Activated CD8-positive, alpha-beta T cell treated with anti-CD3 and anti-CD28 coated beads, Interleukin-2, amount 10 ng/mL, durations not matched to agents 7 days and 5 days (primary cell): ENCODE results near the gene SP4. TPM values are rescaled to one million over a fixed set of nuclear protein-coding genes. Genes with fewer than 3 reads are reported as not detected.

Experiments used
- ATAC-seq: fragments of 150-1000 bp; cut with Tn5 transposase; one replicate; pipeline ENCODE4 v1.10.0; 2021; ENCODE audit warnings: moderate library complexity
- CTCF ChIA-PET: fragments of 350-600 bp; sonication (Branson Sonifier 250); formaldehyde crosslinking; loops from one replicate; lab custom pipeline; 2021; ENCODE audit warnings: antibody characterized with exemption; lab: Charles Lee
- POLR2A ChIA-PET: fragments of 350-600 bp; sonication (Branson Sonifier 250); formaldehyde crosslinking; loops from one replicate; lab custom pipeline; 2021; ENCODE audit warnings: antibody characterized with exemption; lab: Charles Lee
- DNase-seq: peaks from one replicate; pipeline ENCODE4 v3.0.0-alpha.2; 2020
- H3K27ac Mint-ChIP-seq: one replicate; pipeline ENCODE4 v1.8.0; 2021; ENCODE audit warnings: mild to moderate bottlenecking, mixed read lengths
- H3K27me3 Mint-ChIP-seq: one replicate; pipeline ENCODE4 v1.8.0; 2021; ENCODE audit warnings: low read depth, mixed read lengths
- H3K36me3 Mint-ChIP-seq: one replicate; pipeline ENCODE4 v1.8.0; 2021; ENCODE audit warnings: low read depth, mixed read lengths
- H3K4me1 Mint-ChIP-seq: one replicate; pipeline ENCODE4 v1.8.0; 2021; ENCODE audit warnings: low read depth, mixed read lengths
- H3K4me3 Mint-ChIP-seq: one replicate; pipeline ENCODE4 v1.8.0; 2021; ENCODE audit warnings: mild to moderate bottlenecking, mixed read lengths
- H3K9me3 Mint-ChIP-seq: one replicate; pipeline ENCODE4 v1.8.0; 2022; ENCODE audit warnings: mixed read lengths; ENCODE audit not compliant: insufficient read depth
- total RNA-seq, 2 experiments: library from RNA; stranded (reverse); gene quantifications; one replicate each; pipeline ENCODE4 v1.2.3, GENCODE V29; 2021

Gene SP4
- total RNA-seq, 2 experiments from 2014 or later, result 37.0 to 38.2 TPM

DNA sequence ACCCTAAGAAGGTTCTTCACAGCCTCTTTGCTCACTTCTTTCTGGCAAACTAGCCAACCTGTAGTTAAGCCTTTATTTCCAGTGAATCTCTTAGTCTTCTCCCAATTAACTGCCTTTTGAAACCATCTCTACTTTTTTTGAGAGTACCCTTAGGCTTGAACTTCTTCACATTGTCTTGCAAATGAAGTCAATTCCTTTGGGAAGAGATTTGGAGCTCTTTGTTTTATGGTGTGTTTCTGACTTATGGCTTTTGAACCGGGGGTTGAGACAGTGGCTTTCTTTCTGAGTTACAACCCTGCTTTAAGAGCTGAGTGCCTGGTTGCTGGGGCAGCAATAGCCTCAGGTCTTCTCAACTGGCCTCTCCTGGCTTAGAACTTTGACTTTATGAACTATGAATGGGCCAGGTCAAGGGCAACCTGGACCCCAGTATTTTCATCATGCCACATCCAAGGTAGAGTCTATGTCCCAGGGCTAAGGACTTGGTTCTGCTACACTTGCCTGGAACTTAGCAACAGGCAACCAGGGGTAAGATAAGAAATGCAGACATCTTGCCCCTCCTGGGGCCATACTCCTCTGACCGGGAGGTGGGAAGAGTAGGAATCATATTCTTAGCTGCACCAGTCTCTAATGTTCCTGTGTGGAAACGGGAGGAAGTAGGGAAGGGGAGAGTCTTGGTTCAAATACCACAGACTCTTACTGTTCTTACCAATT is 53.0 kb downstream of the SP4 start:
- DNase-seq (no peak), ATAC-seq (no peak)
- Mint-ChIP-seq H3K36me3 (peaks cover 64% of the 10 kb centered on the region), H3K4me3 (no peak overlapping the region), H3K4me1 (peaks cover 5% of the 10 kb centered on the region), H3K27ac (no peak overlapping the region), H3K27me3 (no peaks in the 10 kb centered on the region), H3K9me3 (no peaks in the 10 kb centered on the region)
- ChIA-PET POLR2A (no interaction called here), CTCF (interaction anchor here (1.2 to 1.3 kb wide), 2 partner anchors 11 to 22 kb away, joined by 3 read pairs; no protein-coding TSS in a partner anchor)

DNA sequence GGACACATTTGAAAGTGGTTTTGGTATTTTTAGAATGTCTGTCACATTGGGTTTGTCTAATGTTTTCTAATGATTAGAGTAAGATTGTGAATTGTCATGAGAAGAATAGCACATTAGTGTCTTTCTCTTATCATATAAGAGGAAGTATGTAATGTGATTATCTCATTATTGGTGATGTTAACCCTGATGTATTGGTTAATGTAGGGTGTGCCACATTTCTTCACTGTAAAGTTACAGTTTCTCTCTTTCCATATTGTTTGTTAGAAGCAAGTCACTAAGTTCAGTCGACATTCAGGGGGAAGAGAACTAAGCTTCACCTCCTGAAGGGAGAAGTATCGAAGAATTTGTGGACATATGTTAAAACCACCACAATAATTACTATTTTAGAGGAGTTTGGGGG is 58.6 kb downstream of the SP4 start:
- H3K4me3 Mint-ChIP-seq, result no peak overlapping the region
- ChIA-PET CTCF (no interaction called here), POLR2A (no interaction called here)
- H3K9me3 Mint-ChIP-seq, result peaks cover 17% of the 10 kb centered on the region
- ATAC-seq (no peak), DNase-seq (no peak)
- H3K4me1 Mint-ChIP-seq, result no peaks in the 10 kb centered on the region
- no peaks in the 10 kb centered on the region for H3K27me3 Mint-ChIP-seq
- peaks cover 74% of the 10 kb centered on the region for H3K36me3 Mint-ChIP-seq
- H3K27ac Mint-ChIP-seq, result no peak overlapping the region

DNA sequence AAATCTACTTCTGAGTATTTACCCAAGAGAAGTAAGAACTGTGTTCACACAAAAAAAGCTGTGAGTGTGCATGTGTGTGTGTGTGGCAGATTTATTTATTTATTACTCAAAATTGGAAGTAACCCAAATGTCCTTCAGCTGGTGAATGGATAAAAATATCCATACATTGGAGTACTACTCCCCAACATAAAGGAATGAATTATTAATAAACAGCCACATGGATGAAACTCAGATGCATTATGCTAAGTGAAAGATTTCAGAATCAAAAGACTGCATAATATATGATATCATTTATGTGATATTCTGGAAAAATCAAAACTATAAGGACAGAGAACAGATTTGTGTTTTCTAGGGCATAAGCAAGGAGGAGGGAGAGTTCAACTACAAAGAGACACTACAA is 67.8 kb downstream of the SP4 start:
- DNase-seq (no peak), ATAC-seq (no peak)

DNA sequence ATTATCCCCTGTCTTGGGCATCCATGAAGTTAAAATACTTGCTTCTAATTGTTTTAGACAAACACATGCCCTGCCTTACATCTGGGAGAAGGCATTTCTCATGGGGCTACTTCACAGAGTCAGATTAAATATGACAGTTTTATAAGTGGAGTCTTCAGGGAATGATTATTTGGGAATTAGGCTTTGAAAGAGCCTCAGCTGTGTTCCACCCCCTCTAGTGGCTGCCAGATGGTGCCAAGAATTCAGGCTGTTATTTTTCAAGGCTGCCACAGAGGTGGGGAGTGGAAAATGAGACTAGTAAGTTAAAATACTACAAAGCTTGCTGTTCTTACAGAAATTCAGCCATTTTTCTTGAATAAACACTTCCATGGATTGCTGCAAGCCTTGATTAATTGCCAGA is 69.2 kb downstream of the SP4 start:
- CTCF ChIA-PET, result interaction anchor here (1.0 kb wide), 2 partner anchors 20 to 235 kb away, joined by 4 read pairs; no protein-coding TSS in a partner anchor
- ATAC-seq (no peak), DNase-seq (no peak)
- no peak overlapping the region for H3K27ac Mint-ChIP-seq
- no peaks in the 10 kb centered on the region for H3K27me3 Mint-ChIP-seq
- no peak overlapping the region for H3K4me3 Mint-ChIP-seq
- POLR2A ChIA-PET, result no interaction called here
- peaks cover 75% of the 10 kb centered on the region for H3K36me3 Mint-ChIP-seq
- peaks cover 25% of the 10 kb centered on the region for H3K9me3 Mint-ChIP-seq
- no peaks in the 10 kb centered on the region for H3K4me1 Mint-ChIP-seq

More for the DNA sequence above, 67.8 kb downstream of the SP4 start:
- H3K4me3 Mint-ChIP-seq, result no peak overlapping the region
- peaks cover 37% of the 10 kb centered on the region for H3K9me3 Mint-ChIP-seq
- ChIA-PET POLR2A (no interaction called here), CTCF (no interaction called here)
- no peak overlapping the region for H3K27ac Mint-ChIP-seq
- no peaks in the 10 kb centered on the region for H3K4me1 Mint-ChIP-seq
- peaks cover 76% of the 10 kb centered on the region for H3K36me3 Mint-ChIP-seq
- H3K27me3 Mint-ChIP-seq, result no peaks in the 10 kb centered on the region

DNA sequence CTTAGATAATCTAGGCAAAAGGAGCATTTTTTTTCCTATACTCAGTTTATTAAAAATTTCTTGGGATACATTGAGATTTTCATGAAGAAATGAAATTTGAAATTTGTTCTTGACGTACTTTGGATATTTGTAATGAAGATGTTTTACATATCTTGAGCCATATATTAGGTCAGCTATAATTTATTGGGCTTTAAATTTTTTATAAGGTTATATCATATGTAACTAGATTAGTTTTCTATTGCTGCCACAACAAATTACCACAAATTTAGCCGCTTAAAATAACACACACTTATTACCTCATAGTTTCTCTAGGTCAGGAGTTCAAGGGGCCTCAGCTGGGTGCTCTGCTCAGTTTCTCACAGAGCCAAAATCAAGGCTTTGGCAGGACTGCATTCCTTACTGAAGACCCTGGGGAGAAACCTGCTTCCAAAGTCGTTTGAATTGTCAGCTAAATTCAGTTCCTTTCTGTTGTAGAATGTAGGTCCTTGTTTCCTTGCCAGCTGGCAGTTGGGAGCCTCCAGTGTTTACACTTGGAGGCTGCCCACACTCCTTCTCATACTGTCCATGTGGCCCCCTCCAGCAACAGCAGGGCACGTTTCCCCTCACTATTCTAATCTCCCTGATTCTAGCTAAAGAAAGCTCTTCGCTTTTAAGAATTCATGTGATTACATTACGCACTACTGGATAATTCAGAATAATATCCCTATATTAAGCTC is 72.4 kb downstream of the SP4 start:
- CTCF ChIA-PET, result interaction anchor here (0.8 to 1.1 kb wide), 2 partner anchors 238 to 247 kb away, joined by 3 read pairs; no protein-coding TSS in a partner anchor
- Mint-ChIP-seq H3K9me3 (peaks cover 12% of the 10 kb centered on the region), H3K27me3 (no peaks in the 10 kb centered on the region), H3K4me1 (peaks cover 10% of the 10 kb centered on the region), H3K27ac (no peak overlapping the region), H3K36me3 (peaks cover 71% of the 10 kb centered on the region), H3K4me3 (no peak overlapping the region)
- POLR2A ChIA-PET, result interaction anchor here (0.5 kb wide), 1 partner anchor 73 kb away, joined by 3 read pairs; no protein-coding TSS in a partner anchor
- no peak for DNase-seq
- ATAC-seq, result no peak

DNA sequence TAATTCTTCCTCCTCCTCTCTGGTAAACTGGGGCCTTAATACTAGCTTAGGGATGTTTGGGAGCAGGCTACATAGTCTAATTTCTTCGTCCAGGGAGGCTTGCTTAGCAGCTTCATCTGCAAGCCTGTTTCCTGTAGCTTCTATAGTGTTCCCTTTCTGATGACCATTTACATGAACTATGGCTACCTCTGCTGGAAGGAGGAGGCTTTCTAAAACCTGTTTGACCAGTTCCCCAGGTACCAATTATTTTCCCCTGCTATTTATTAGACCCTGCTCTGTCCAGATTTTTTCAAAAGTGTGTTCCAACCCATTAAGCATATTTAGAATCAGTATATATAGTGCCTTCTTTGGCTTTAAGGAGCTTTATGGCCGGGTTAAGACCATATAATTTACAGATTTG is 76.1 kb downstream of the SP4 start:
- H3K4me1 Mint-ChIP-seq, result peaks cover 16% of the 10 kb centered on the region
- DNase-seq (no peak), ATAC-seq (no peak)
- ChIA-PET CTCF (interaction anchor here (0.9 to 1.1 kb wide), 2 partner anchors 13 to 242 kb away, joined by 3 read pairs; no protein-coding TSS in a partner anchor), POLR2A (no interaction called here)
- H3K27ac Mint-ChIP-seq, result no peak overlapping the region
- H3K36me3 Mint-ChIP-seq, result peaks cover 76% of the 10 kb centered on the region
- no peaks in the 10 kb centered on the region for H3K27me3 Mint-ChIP-seq
- no peak overlapping the region for H3K4me3 Mint-ChIP-seq
- H3K9me3 Mint-ChIP-seq, result peaks cover 12% of the 10 kb centered on the region

DNA sequence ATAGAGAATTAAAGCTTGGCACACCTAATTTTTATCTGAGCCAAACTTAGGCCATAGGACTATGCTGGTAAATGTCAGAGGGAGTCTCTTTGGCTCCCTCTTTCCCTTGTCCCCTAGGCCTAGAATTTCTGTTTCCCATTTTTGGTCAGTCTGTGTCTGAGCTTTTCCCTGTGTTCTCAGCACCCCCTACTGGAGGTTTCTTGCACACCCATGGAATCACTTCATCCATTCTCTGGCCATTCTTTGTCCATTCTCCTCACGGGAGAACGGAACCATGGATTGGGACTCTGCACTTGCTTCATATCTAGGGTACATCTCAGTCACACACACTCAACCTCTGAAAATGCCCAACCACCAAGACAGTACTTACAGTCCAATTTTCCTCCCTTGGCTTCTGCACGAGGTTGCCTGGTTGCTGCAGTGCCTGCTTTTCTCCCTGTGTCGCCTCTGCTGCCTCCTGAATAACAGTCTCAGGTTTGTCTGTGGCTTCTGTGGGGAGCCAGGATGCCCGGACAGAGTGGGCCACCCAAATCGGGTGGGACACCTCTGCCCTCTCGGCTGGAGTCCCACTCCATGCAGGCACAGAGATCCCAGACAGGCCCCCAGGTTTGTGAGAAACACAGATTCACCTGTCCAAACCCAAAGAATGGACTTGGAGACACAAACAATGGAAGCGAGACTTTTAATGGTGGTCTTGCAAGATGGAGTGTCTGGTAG is 79.9 kb downstream of the SP4 start:
- POLR2A ChIA-PET, result no interaction called here
- Mint-ChIP-seq H3K27me3 (no peaks in the 10 kb centered on the region), H3K27ac (no peak overlapping the region), H3K36me3 (peaks cover 73% of the 10 kb centered on the region), H3K9me3 (peaks cover 12% of the 10 kb centered on the region), H3K4me3 (no peak overlapping the region), H3K4me1 (peaks cover 16% of the 10 kb centered on the region)
- CTCF ChIA-PET, result interaction anchor here (1.0 to 2.6 kb wide), 3 partner anchors 246 to 254 kb away, joined by 3 to 7 read pairs (median 3); no protein-coding TSS in a partner anchor
- ATAC-seq, result peak; percentile 42
- peak; percentile 44 for DNase-seq

DNA sequence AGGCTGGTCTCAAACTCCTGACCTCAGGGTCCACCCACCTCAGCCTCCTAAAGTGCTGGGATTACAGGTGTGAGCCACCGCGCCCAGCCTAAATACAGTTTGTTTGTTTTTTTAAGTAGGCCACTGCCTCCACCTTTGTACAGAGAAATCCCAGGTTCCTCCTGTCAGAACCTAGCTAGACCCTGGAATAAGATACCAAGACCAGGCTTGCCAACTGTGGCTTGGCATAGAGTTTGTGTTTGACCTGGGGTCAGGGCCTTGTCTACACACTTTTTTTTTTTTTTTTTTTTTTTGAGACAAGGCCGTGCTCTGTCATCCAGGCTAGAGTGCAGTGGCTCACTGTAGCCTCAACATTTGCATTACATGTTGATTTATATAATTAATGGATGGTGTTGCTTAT is 80.7 kb downstream of the SP4 start:
- Mint-ChIP-seq H3K36me3 (peaks cover 68% of the 10 kb centered on the region), H3K4me1 (peaks cover 9% of the 10 kb centered on the region), H3K27me3 (no peaks in the 10 kb centered on the region), H3K4me3 (no peak overlapping the region), H3K27ac (no peak overlapping the region), H3K9me3 (peaks cover 12% of the 10 kb centered on the region)
- ATAC-seq (no peak), DNase-seq (no peak)
- POLR2A ChIA-PET, result no interaction called here
- CTCF ChIA-PET, result interaction anchor here (1.1 to 2.6 kb wide), 3 partner anchors 246 to 254 kb away, joined by 3 to 7 read pairs (median 3); no protein-coding TSS in a partner anchor

DNA sequence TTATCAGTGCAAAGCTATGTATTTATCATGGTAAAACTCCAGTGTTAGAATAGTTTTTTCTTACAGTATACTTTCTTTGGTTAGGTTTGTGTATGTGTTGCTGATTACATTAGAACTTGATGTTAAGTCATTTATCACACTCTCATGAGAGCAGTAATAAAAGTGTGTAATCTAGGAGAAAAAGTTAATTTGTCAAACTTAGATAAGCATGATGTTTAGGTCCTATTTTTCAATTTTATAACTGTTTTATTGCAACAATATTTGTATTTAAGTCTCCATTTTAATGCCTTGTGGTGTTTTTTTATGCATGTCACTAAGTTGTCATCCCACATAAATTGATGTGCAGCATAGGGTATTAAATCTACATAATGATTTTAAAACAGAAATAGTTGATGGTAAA is 86.2 kb downstream of the SP4 start:
- DNase-seq, result no peak
- no peaks in the 10 kb centered on the region for H3K9me3 Mint-ChIP-seq
- ChIA-PET POLR2A (no interaction called here), CTCF (no interaction called here)
- H3K36me3 Mint-ChIP-seq, result peaks cover 34% of the 10 kb centered on the region
- H3K4me3 Mint-ChIP-seq, result no peak overlapping the region
- H3K4me1 Mint-ChIP-seq, result no peaks in the 10 kb centered on the region
- H3K27ac Mint-ChIP-seq, result no peak overlapping the region
- no peaks in the 10 kb centered on the region for H3K27me3 Mint-ChIP-seq
- ATAC-seq, result no peak

DNA sequence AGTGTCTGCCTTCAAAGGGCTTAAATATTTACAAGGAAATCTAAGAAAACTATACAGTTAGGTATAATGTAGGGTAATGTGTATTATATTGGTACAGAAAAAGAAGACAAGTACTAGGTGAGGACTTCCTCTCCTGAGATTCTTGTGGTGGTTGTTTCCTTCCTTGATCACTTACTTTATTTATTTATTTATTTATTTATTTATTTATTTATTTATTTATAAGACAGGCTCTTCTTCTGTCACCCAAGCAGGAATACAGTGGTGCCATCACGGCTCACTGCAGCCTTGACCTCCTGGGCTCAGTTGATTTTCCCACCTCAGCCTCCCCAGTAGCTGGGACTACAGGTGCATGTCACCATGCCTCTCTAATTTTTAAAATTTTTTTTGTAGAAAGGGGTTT is 96.8 kb downstream of the SP4 start:
- Mint-ChIP-seq H3K9me3 (peaks cover 7% of the 10 kb centered on the region), H3K36me3 (peaks cover 3% of the 10 kb centered on the region), H3K27ac (no peak overlapping the region), H3K27me3 (peaks cover under 1% of the 10 kb centered on the region), H3K4me3 (no peak overlapping the region), H3K4me1 (no peaks in the 10 kb centered on the region)
- ChIA-PET CTCF (interaction anchor here (0.9 kb wide), 1 partner anchor 264 kb away, joined by 3 read pairs; no protein-coding TSS in a partner anchor), POLR2A (no interaction called here)
- DNase-seq (no peak), ATAC-seq (no peak)

DNA sequence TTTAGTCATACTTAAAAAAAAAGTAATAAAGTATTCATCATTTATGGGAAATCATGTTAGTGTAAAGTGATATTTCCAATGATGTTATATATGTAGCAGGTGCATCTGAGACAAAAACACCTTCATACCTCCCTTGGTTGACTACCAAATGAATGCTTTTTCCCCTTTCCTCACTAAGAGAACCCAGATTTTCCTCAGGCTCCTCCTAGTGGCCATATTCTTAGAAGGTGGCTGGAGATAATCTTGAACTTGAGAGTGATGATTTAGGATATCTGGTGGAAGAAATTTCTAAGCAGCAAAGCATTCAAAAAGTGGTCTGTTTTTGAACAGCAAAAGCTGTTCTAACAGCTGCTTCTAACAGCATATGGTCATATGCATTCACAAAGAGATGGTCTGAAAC is 98.1 kb downstream of the SP4 start:
- peaks cover 7% of the 10 kb centered on the region for H3K9me3 Mint-ChIP-seq
- POLR2A ChIA-PET, result no interaction called here

More for the DNA sequence above, 98.1 kb downstream of the SP4 start:
- no peak for DNase-seq
- Mint-ChIP-seq H3K4me3 (no peak overlapping the region), H3K36me3 (peaks cover 3% of the 10 kb centered on the region), H3K27ac (no peak overlapping the region), H3K4me1 (no peaks in the 10 kb centered on the region), H3K27me3 (peaks cover 5% of the 10 kb centered on the region)
- no peak for ATAC-seq
- CTCF ChIA-PET, result interaction anchor here (0.9 to 1.4 kb wide), 2 partner anchors 270 to 272 kb away, joined by 3 read pairs; no protein-coding TSS in a partner anchor
